Mucosa of rectum (tissue), 2 donors: ENCODE data around the gene TTLL5.

Experiments
- H3K27ac ChIP-seq, 2 donors: one replicate each; pipeline ENCODE4 v1.7.0; 2013; ENCODE audit warnings: inconsistent platforms in 2 of 2, low read depth in 2 of 2, low read length in 2 of 2
- H3K27me3 ChIP-seq, 2 donors: one replicate each; pipeline ENCODE4 v1.7.0; 2013; ENCODE audit warnings: low read length in 2 of 2; ENCODE audit not compliant: control insufficient read depth in 2 of 2, insufficient read depth in 2 of 2
- H3K36me3 ChIP-seq, 2 donors: one replicate each; pipeline ENCODE4 v1.7.0; 2013; ENCODE audit warnings: low read length in 2 of 2; ENCODE audit not compliant: control insufficient read depth in 2 of 2, insufficient read depth in 2 of 2
- H3K4me1 ChIP-seq, 2 donors: one replicate each; pipeline ENCODE4 v1.7.0; 2013; ENCODE audit warnings: low read length in 2 of 2, mild to moderate bottlenecking in 1 of 2; ENCODE audit not compliant: control insufficient read depth in 2 of 2, insufficient read depth in 2 of 2
- H3K4me3 ChIP-seq, 2 donors: one replicate each; pipeline ENCODE4 v1.7.0; 2013; ENCODE audit warnings: low read length in 2 of 2
- H3K9ac ChIP-seq, 2 donors: one replicate each; pipeline ENCODE4 v1.7.0; 2013; ENCODE audit warnings: low read length in 2 of 2, low read depth in 1 of 2, mild to moderate bottlenecking in 1 of 2
- H3K9me3 ChIP-seq, 2 donors: one replicate each; pipeline ENCODE4 v1.7.0; 2013; ENCODE audit warnings: low read length in 2 of 2; ENCODE audit not compliant: control insufficient read depth in 2 of 2
- donor health status: healthy.
- donor health status: Normal muscosa, but diverticular disease.

The TTLL5 gene

GRCh38 chr14:75727124-75727523 is 66.1 kb downstream of the TTLL5 start:
- Histone ChIP-seq H3K4me1 (no peaks in the 10 kb centered on the region), H3K36me3 (peaks cover 0 to 8% of the 10 kb centered on the region in 2 donors), H3K4me3 (no peak overlapping the region), H3K9ac (no peak overlapping the region), H3K27ac (no peak overlapping the region), H3K27me3 (no peaks in the 10 kb centered on the region), H3K9me3 (no peaks in the 10 kb centered on the region)

- Histone ChIP-seq H3K9me3 (no peaks in the 10 kb centered on the region), H3K9ac (no peak overlapping the region), H3K36me3 (peaks cover 5 to 10% of the 10 kb centered on the region in 2 donors), H3K4me1 (peaks cover 3% of the 10 kb centered on the region in 2 donors), H3K27ac (no peak overlapping the region), H3K4me3 (no peak overlapping the region), H3K27me3 (no peaks in the 10 kb centered on the region)
These were observed 71.8 kb downstream of the TTLL5 start for GRCh38 chr14:75732888-75733287.

- H3K27ac ChIP-seq: peak overlapping the region in 1 of 2 donors; percentile 1
- H3K4me3 ChIP-seq: no peak overlapping the region
- peaks cover 5 to 10% of the 10 kb centered on the region in 2 donors for H3K36me3 ChIP-seq
- no peaks in the 10 kb centered on the region for H3K27me3 ChIP-seq
- H3K9ac ChIP-seq: no peak overlapping the region
- H3K4me1 ChIP-seq: peaks cover 3% of the 10 kb centered on the region in 2 donors
- no peaks in the 10 kb centered on the region for H3K9me3 ChIP-seq
These were observed 73.8 kb downstream of the TTLL5 start for GRCh38 chr14:75734854-75735253.

DNA sequence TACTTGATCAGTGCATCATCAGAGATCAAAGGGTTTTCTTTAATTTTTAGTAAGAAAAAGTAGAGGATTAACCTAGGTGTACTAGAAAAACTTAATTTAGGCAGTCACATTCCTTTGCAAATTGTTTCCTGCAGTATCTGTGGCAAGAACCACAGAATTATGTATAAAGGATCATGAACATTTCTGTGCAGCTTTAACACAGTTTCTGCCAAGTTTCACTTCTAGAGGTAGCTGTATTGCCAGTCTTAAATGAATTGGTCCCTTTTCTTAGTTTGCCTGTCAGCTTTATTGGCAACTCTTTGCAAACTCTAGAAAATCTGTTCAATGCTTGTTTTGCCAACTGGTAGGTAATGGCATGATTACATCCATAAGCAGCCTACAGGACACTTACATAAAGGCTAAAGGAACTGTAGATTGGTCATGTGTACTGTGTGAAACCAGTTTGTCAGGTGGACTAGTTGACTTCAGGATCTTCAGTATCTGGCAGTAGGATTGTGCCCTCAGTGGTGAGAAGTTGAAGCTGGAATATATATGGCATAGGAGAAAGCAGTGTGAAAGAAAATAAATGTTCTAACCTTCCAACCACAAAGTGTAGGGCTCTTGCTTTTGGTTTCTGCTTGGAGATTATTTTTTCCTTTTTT is 75.9 kb downstream of the TTLL5 start:
- H3K4me3 ChIP-seq: no peak overlapping the region
- no peak overlapping the region for H3K9ac ChIP-seq
- H3K4me1 ChIP-seq: peaks cover 3% of the 10 kb centered on the region in 2 donors
- no peaks in the 10 kb centered on the region for H3K27me3 ChIP-seq
- H3K9me3 ChIP-seq: no peaks in the 10 kb centered on the region
- H3K27ac ChIP-seq: no peak overlapping the region
- H3K36me3 ChIP-seq: peaks cover 5 to 10% of the 10 kb centered on the region in 2 donors

DNA sequence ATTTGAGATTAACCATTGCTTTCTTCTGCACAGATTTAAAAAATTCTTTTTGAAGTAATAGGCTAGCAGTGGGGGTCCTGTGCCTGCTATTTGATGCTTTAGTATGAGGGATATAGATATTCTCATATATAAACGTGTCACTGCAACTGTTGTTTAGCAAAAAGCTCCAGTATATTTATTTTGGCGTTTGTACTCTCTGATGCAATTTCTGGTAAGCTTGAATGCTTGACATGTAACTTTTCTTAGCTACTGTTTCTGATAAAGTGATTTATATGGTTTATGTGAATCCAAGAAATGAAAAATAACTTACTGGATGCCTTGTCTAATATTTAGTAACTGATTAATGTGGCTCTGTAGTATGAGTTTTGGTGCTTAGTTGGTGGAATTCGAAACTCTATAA is 77.1 kb downstream of the TTLL5 start:
- no peak overlapping the region for H3K27ac ChIP-seq
- no peak overlapping the region for H3K4me3 ChIP-seq
- H3K9ac ChIP-seq: no peak overlapping the region
- no peaks in the 10 kb centered on the region for H3K27me3 ChIP-seq
- H3K4me1 ChIP-seq: peaks cover 3% of the 10 kb centered on the region in 2 donors
- H3K36me3 ChIP-seq: peaks cover 5 to 10% of the 10 kb centered on the region in 2 donors
- H3K9me3 ChIP-seq: no peaks in the 10 kb centered on the region

DNA sequence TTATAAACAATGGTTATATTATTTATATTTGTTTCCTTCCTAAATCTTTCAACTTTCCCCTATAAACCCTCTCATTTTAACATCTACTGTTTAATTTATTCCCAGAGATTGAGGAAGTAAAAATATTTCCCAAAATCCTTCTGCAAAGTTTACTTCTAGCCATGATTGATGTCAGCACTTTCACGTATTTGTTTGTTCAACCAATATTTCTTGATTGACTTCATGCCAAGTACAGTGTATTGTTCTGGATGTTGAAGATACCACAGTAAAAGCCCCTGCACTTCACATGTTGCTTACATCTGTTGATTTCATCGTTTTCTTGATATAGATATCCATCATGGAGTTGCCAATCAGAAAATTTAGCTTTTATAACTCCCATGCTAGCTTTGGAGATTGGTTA is 81.8 kb downstream of the TTLL5 start:
- Histone ChIP-seq H3K9ac (no peak overlapping the region), H3K4me1 (no peaks in the 10 kb centered on the region), H3K27me3 (no peaks in the 10 kb centered on the region), H3K27ac (no peak overlapping the region), H3K9me3 (no peaks in the 10 kb centered on the region), H3K36me3 (peaks cover 0 to 22% of the 10 kb centered on the region in 2 donors), H3K4me3 (no peak overlapping the region)

GRCh38 chr14:75747899-75748298 is 86.9 kb downstream of the TTLL5 start:
- Histone ChIP-seq H3K9me3 (no peaks in the 10 kb centered on the region), H3K27ac (no peak overlapping the region), H3K4me3 (no peak overlapping the region), H3K9ac (no peak overlapping the region), H3K36me3 (peaks cover 0 to 31% of the 10 kb centered on the region in 2 donors), H3K4me1 (no peaks in the 10 kb centered on the region), H3K27me3 (no peaks in the 10 kb centered on the region)

DNA sequence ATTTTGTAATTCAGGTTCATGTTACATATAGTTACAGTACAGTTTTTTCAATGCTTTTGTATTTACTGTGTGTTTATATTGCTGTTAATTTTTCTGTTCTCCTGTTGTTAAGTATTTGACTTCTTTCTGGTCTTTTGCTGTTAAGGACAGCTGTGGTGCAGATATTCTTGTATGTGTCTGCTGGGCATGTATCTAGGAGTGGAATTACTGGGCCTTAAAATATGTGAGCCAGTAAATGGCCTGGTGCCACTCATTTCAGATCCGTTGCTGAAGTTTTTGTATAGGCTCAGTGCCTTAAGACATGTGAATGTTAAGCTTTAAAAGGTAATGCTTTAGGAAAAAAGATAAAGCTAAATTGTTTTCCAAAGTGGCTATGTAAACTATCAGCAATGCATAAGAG is 87.3 kb downstream of the TTLL5 start:
- Histone ChIP-seq H3K9ac (no peak overlapping the region), H3K27ac (no peak overlapping the region), H3K36me3 (peaks cover 0 to 31% of the 10 kb centered on the region in 2 donors)

GRCh38 chr14:75751296-75751695 is 90.2 kb downstream of the TTLL5 start:
- no peak overlapping the region for H3K9ac ChIP-seq
- H3K4me3 ChIP-seq: no peak overlapping the region
- no peaks in the 10 kb centered on the region for H3K27me3 ChIP-seq
- no peaks in the 10 kb centered on the region for H3K4me1 ChIP-seq
- no peaks in the 10 kb centered on the region for H3K9me3 ChIP-seq
- H3K27ac ChIP-seq: no peak overlapping the region
- H3K36me3 ChIP-seq: peaks cover 0 to 14% of the 10 kb centered on the region in 2 donors

More for the DNA sequence above, 87.3 kb downstream of the TTLL5 start:
- no peak overlapping the region for H3K4me3 ChIP-seq
- H3K9me3 ChIP-seq: no peaks in the 10 kb centered on the region
- H3K4me1 ChIP-seq: no peaks in the 10 kb centered on the region
- no peaks in the 10 kb centered on the region for H3K27me3 ChIP-seq

DNA sequence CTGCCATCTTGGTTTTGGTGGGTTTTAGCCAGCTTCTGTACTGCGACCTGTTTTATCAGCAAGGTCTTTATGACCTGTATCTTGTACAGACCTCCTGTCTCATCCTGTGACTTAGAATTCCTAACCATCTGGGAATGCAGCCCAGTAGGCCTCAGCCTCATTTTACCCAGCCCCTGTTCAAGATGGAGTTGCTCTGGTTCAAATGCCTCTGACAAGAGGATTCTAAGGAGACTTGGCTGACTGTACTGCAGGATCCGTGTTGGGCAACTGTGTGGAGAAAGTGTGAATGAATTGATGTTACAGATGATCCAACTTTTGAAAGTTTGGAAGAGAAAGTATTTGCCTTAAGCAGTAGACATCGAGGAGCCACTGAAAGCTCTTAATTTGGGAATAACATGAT is 91.0 kb downstream of the TTLL5 start:
- H3K4me1 ChIP-seq: no peaks in the 10 kb centered on the region
- no peaks in the 10 kb centered on the region for H3K27me3 ChIP-seq
- H3K27ac ChIP-seq: no peak overlapping the region
- no peaks in the 10 kb centered on the region for H3K9me3 ChIP-seq
- peaks cover 0 to 9% of the 10 kb centered on the region in 2 donors for H3K36me3 ChIP-seq
- no peak overlapping the region for H3K4me3 ChIP-seq
- no peak overlapping the region for H3K9ac ChIP-seq
